Measurements from ENCODE around the gene CFAP77. TPM values are rescaled to one million over a fixed set of nuclear protein-coding genes. Genes with fewer than 3 reads are reported as not detected.

The CFAP77 gene
- total RNA-seq, 1 experiment from 2014 or later: not detected

DNA sequence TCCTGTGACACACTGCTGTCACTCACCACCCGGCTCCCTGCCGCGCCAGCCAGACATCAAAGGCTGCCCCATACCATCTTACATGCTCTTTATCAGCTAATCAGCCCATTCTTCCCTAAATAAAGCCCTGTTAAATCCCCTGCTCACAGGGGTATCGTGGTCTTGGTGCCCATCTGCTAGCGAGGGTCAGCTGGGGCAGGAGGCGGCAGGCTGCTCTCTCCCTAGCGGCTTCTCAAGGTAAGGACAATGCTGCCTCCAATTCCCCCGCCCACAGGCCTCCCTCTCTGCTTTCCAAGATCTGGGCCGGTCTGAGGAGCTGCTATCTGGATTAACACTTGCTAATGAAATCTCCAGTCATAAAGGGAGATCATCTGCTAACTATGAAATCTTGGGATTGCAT lies 199.2 kb downstream of the CFAP77 start:
- ChIA-PET CTCF (no interaction called here), POLR2A (ENCODE audit: low non-redundant PET) (no interaction called here)
- no peak for DNase-seq (ENCODE audit: low spot score)
- Histone ChIP-seq H3K4me1 (ENCODE audit: insufficient read depth, low read length, poor library complexity, severe bottlenecking) (no peaks in the 10 kb centered on the region), H3K9me3 (ENCODE audit: low read depth, low read length, poor library complexity, severe bottlenecking) (no peaks in the 10 kb centered on the region), H3K36me3 (ENCODE audit: insufficient read depth, low read length, poor library complexity, severe bottlenecking) (peaks cover 7% of the 10 kb centered on the region), H3K4me3 (ENCODE audit: low read depth, low read length, poor library complexity, severe bottlenecking) (no peak overlapping the region), H3K27ac (ENCODE audit: low read depth, low read length, poor library complexity, severe bottlenecking) (no peak overlapping the region), H3K27me3 (replicated peaks; ENCODE audit: insufficient read depth, low read depth, low read length, poor library complexity) (no peaks in the 10 kb centered on the region)
- intact Hi-C loops (cut with micrococcal nuclease; ENCODE audit: unreplicated experiment): no loop called here
- TF ChIP-seq, protein P1, sequence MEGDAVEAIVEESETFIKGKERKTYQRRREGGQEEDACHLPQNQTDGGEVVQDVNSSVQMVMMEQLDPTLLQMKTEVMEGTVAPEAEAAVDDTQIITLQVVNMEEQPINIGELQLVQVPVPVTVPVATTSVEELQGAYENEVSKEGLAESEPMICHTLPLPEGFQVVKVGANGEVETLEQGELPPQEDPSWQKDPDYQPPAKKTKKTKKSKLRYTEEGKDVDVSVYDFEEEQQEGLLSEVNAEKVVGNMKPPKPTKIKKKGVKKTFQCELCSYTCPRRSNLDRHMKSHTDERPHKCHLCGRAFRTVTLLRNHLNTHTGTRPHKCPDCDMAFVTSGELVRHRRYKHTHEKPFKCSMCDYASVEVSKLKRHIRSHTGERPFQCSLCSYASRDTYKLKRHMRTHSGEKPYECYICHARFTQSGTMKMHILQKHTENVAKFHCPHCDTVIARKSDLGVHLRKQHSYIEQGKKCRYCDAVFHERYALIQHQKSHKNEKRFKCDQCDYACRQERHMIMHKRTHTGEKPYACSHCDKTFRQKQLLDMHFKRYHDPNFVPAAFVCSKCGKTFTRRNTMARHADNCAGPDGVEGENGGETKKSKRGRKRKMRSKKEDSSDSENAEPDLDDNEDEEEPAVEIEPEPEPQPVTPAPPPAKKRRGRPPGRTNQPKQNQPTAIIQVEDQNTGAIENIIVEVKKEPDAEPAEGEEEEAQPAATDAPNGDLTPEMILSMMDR (conservative IDR thresholded peaks at IDR 0.05; ENCODE audit: low read depth, low read length): no peak
- TF ChIP-seq EZH2 (IDR thresholded peaks at IDR 0.05; ENCODE audit: borderline replicate concordance, low read depth, low read length, poor library complexity, severe bottlenecking): no peak
- no TSS peak for BruUV-seq (replicated peaks)

DNA sequence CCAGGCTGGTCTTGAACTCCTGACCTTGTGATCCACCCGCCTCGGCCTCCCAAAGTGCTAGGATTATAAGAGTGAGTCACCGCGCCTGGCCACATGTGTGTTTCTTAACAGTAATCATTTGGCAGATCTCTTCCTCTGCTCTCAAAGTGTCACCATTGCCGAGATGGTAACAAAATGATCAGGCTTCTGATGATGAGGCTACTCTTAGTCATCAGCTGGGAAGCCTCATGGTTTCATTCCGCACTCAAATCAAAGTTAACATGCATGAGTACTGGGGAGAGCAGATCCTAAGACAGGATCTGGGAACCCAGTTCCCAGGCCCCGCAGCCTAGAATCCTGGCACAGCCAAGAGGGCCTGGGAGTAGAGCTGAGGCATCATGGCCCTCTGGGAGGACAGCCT lies 199.8 kb downstream of the CFAP77 start:
- POLR2A ChIA-PET (ENCODE audit: low non-redundant PET): no interaction called here

DNA sequence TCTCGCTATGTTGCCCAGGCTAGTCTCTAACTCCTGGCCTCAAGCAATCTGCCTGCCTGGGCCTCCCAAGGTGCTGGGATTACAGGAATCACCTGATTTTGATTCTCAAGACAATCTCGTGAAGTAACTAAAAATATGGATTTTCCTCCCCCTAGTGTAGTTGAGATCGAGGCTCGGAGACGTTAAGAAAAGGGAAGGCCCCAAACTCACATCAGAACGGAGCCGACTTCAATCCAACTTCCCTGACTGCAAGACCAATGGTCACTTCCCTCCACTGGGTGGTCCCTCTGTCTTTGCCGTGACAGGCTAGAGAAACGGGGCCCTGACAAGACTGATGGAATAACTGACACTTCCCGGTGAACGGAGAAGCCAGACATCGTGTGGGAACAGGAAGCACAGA lies 200.7 kb downstream of the CFAP77 start:
- no peaks in the 10 kb centered on the region for H3K9me3 ChIP-seq (ENCODE audit: low read depth, low read length, poor library complexity, severe bottlenecking)
- no peak for DNase-seq (ENCODE audit: low spot score)
- ChIA-PET POLR2A (ENCODE audit: low non-redundant PET) (no interaction called here), CTCF (no interaction called here)
- TF ChIP-seq, protein P1 (conservative IDR thresholded peaks at IDR 0.05; ENCODE audit: low read depth, low read length): no peak
- TF ChIP-seq EZH2 (IDR thresholded peaks at IDR 0.05; ENCODE audit: borderline replicate concordance, low read depth, low read length, poor library complexity, severe bottlenecking): no peak
- intact Hi-C loops (cut with micrococcal nuclease; ENCODE audit: unreplicated experiment): no loop called here
- no TSS peak for BruUV-seq (replicated peaks)
- H3K4me1 ChIP-seq (ENCODE audit: insufficient read depth, low read length, poor library complexity, severe bottlenecking): no peaks in the 10 kb centered on the region
- no peaks in the 10 kb centered on the region for H3K27me3 ChIP-seq (replicated peaks; ENCODE audit: insufficient read depth, low read depth, low read length, poor library complexity)
- H3K36me3 ChIP-seq (ENCODE audit: insufficient read depth, low read length, poor library complexity, severe bottlenecking): peaks cover 7% of the 10 kb centered on the region
- no peak overlapping the region for H3K27ac ChIP-seq (ENCODE audit: low read depth, low read length, poor library complexity, severe bottlenecking)
- no peak overlapping the region for H3K4me3 ChIP-seq (ENCODE audit: low read depth, low read length, poor library complexity, severe bottlenecking)

More for the DNA sequence above, 199.8 kb downstream of the CFAP77 start:
- Histone ChIP-seq H3K27me3 (replicated peaks; ENCODE audit: insufficient read depth, low read depth, low read length, poor library complexity) (no peaks in the 10 kb centered on the region), H3K4me1 (ENCODE audit: insufficient read depth, low read length, poor library complexity, severe bottlenecking) (no peaks in the 10 kb centered on the region), H3K9me3 (ENCODE audit: low read depth, low read length, poor library complexity, severe bottlenecking) (no peaks in the 10 kb centered on the region), H3K4me3 (ENCODE audit: low read depth, low read length, poor library complexity, severe bottlenecking) (no peak overlapping the region), H3K36me3 (ENCODE audit: insufficient read depth, low read length, poor library complexity, severe bottlenecking) (peaks cover 7% of the 10 kb centered on the region), H3K27ac (ENCODE audit: low read depth, low read length, poor library complexity, severe bottlenecking) (no peak overlapping the region)
- intact Hi-C loops (cut with micrococcal nuclease; ENCODE audit: unreplicated experiment): no loop called here
- DNase-seq (ENCODE audit: low spot score): no peak
- CTCF ChIA-PET: no interaction called here
- no TSS peak for BruUV-seq (replicated peaks)
- TF ChIP-seq, protein P1 (conservative IDR thresholded peaks at IDR 0.05; ENCODE audit: low read depth, low read length): no peak
- TF ChIP-seq EZH2 (IDR thresholded peaks at IDR 0.05; ENCODE audit: borderline replicate concordance, low read depth, low read length, poor library complexity, severe bottlenecking): no peak

Data from A673 (cell line).